ENCODE measurements around the gene CYP11A1.

CYP11A1 gene

DNA sequence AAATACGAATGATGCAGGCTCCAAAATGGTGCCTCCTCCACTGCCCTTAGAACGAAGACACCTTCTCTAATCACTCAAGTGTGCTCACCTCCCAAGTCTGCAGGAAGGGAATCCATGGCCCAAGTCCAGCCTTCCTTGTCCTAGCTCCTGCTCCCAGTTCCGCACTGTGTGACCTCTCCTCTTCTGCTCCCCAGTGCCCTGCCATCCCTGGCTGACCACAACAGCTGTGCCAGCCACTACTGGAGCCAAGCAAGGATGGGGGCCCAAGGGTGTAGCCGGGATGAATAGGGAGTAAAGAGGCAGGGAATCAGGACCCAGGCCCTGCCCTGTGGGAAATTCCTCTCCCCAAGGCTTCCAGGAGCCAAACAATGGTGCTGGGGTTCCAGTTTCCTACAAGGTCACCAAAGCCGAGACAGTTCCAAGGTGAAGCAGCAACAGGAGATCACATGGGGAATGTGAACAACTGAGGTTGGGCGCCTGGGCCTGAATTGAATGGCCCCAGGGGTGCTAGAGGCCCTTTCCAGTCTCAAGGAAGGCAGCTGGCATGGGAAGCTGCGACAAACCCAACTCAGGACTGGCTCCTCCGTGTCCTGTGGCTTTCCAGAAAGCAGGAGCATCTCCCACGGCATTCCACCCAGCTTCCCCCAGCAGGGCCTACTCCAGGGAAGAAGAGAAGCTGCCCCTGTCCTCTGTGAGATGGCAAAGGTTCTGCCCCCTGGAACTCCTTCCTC, 46.1 kb upstream of the CYP11A1 start:
- Histone ChIP-seq H3K27ac (no peak overlapping the region), H3K27me3 (no peaks in the 10 kb centered on the region), H3K36me3 (no peaks in the 10 kb centered on the region), H3K4me3 (ENCODE audit: low read depth in 1 of 2, low read length in 1 of 2) (no peak overlapping the region), H3K4me1 (ENCODE audit: control insufficient read depth in 1 of 2, insufficient read depth in 1 of 2, low read depth in 1 of 2, low read length in 1 of 2) (peaks cover 24 to 25% of the 10 kb centered on the region in 2 experiments), H3K9me3 (no peaks in the 10 kb centered on the region)
- TF ChIP-seq, protein P1, sequence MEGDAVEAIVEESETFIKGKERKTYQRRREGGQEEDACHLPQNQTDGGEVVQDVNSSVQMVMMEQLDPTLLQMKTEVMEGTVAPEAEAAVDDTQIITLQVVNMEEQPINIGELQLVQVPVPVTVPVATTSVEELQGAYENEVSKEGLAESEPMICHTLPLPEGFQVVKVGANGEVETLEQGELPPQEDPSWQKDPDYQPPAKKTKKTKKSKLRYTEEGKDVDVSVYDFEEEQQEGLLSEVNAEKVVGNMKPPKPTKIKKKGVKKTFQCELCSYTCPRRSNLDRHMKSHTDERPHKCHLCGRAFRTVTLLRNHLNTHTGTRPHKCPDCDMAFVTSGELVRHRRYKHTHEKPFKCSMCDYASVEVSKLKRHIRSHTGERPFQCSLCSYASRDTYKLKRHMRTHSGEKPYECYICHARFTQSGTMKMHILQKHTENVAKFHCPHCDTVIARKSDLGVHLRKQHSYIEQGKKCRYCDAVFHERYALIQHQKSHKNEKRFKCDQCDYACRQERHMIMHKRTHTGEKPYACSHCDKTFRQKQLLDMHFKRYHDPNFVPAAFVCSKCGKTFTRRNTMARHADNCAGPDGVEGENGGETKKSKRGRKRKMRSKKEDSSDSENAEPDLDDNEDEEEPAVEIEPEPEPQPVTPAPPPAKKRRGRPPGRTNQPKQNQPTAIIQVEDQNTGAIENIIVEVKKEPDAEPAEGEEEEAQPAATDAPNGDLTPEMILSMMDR (IDR thresholded peaks at IDR 0.05), result no peak

DNA sequence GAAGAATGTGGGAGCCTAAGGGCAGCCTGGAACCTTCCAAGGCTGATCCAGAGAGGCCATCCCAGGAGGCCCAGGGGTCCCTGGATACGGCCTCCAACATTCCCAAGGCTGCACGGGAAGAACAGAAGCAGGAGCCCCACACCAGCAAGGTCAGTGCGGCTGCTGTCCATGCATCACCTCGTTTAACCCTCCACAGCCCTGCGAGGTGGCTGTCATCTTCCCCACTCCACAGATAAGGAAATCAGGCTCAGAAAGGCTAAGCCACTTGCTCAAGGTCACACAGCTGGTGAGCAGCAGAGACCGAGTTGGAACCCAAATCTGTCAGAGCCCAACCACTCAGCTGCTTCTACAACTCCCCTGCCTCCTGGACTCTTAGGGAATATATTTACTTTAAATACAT, 44.7 kb upstream of the CYP11A1 start:
- Histone ChIP-seq H3K27ac (no peak overlapping the region), H3K36me3 (no peaks in the 10 kb centered on the region), H3K4me1 (ENCODE audit: control insufficient read depth in 1 of 2, insufficient read depth in 1 of 2, low read depth in 1 of 2, low read length in 1 of 2) (peaks cover 24 to 25% of the 10 kb centered on the region in 2 experiments), H3K9me3 (no peaks in the 10 kb centered on the region), H3K4me3 (ENCODE audit: low read depth in 1 of 2, low read length in 1 of 2) (no peak overlapping the region), H3K27me3 (no peaks in the 10 kb centered on the region)
- TF ChIP-seq, protein P1 (IDR thresholded peaks at IDR 0.05), result no peak

DNA sequence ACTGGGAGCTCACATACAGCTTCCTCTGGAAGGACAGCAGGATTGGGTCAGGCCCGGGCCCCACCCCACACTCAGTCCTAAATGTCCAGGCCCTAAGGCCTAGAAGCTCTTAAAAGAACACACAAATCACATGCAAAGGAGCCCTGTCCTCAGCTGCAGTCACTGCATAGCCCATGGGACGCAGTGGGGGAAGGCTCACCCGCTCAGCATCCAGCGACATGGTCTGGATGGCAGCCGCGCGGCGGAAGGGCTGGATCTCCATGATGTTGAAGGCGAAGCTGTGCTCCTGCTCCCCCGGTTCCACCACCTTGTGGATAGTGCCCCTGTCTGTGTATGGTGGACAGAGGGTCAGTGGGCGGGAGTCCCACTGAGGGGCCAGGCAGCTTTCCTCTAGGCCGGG, 44.2 kb upstream of the CYP11A1 start:
- Histone ChIP-seq H3K27ac (no peak overlapping the region), H3K4me1 (ENCODE audit: control insufficient read depth in 1 of 2, insufficient read depth in 1 of 2, low read depth in 1 of 2, low read length in 1 of 2) (peaks cover 24 to 25% of the 10 kb centered on the region in 2 experiments), H3K9me3 (no peaks in the 10 kb centered on the region), H3K36me3 (no peaks in the 10 kb centered on the region), H3K4me3 (ENCODE audit: low read depth in 1 of 2, low read length in 1 of 2) (no peak overlapping the region), H3K27me3 (no peaks in the 10 kb centered on the region)
- TF ChIP-seq, protein P1 (IDR thresholded peaks at IDR 0.05), result no peak

DNA sequence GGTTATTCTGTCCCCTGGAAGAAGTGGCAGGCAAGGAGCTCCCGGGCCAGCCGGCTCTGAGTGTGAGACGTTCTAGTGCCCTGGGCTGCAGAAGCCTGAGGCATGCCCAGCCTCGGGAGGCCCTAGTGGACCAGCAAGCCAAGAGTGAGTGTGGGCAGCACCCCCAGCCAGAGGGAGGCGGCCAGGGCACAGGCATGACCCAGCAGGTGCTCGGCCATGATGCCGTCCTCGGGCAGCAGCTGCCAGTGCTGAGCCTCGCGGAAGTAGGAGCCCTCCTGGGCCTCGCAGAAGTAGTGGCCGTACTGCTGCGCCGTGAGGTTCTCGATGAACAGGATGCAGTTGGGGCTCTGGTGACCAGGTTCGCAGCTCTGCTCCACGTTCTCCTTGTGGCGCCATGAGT, 43.1 kb upstream of the CYP11A1 start:
- no peak overlapping the region for H3K27ac ChIP-seq
- H3K36me3 ChIP-seq, result no peaks in the 10 kb centered on the region
- peaks cover 3% of the 10 kb centered on the region for H3K27me3 ChIP-seq

DNA sequence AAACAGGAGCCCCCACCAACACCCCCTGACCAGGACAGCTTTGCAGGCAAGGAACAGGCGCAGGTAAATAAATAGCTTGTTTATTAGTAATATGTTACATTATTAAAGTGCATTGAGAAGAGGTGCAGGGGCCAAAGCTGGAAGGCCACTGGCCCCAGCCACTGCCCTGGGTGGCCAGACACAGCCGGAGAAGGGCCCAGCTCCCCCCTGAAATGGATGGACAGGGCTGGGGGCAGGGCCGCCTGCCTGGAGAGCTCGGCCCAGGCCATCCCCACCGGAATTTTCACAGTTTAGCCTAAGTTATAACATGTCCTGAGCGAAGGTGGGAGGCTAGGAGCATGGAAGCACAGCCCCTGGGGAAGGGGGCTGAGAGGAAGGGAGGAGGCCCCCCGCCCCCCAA, 41.8 kb upstream of the CYP11A1 start:
- Histone ChIP-seq H3K4me1 (ENCODE audit: control insufficient read depth in 1 of 2, insufficient read depth in 1 of 2, low read depth in 1 of 2, low read length in 1 of 2) (peaks cover 6% of the 10 kb centered on the region in 2 experiments), H3K27ac (no peak overlapping the region), H3K9me3 (no peaks in the 10 kb centered on the region), H3K36me3 (no peaks in the 10 kb centered on the region), H3K4me3 (ENCODE audit: low read depth in 1 of 2, low read length in 1 of 2) (no peak overlapping the region), H3K27me3 (peaks cover 3% of the 10 kb centered on the region)
- TF ChIP-seq, protein P1 (IDR thresholded peaks at IDR 0.05), result no peak

More for the DNA sequence above, 43.1 kb upstream of the CYP11A1 start:
- peaks cover 14 to 16% of the 10 kb centered on the region in 2 experiments for H3K4me1 ChIP-seq (ENCODE audit: control insufficient read depth in 1 of 2, insufficient read depth in 1 of 2, low read depth in 1 of 2, low read length in 1 of 2)
- TF ChIP-seq, protein P1 (IDR thresholded peaks at IDR 0.05), result no peak
- H3K9me3 ChIP-seq, result no peaks in the 10 kb centered on the region
- H3K4me3 ChIP-seq (ENCODE audit: low read depth in 1 of 2, low read length in 1 of 2), result no peak overlapping the region
